H9 (cell line): ENCODE measurements around the gene CDC14A. TPM values are rescaled to one million over a fixed set of nuclear protein-coding genes. Genes with fewer than 3 reads are reported as not detected.

Experiments used
- DNase-seq: peaks from one replicate; pipeline ENCODE4 v3.0.0-alpha.2; 2017
- H2AFZ ChIP-seq: one replicate; pipeline ENCODE4 v1.6.1; 2013; ENCODE audit warnings: mild to moderate bottlenecking, low read length, control low read depth, moderate library complexity
- H2AK5ac ChIP-seq: 2 replicates; pipeline ENCODE4 v1.6.1; 2013; ENCODE audit warnings: low read length, control low read depth, mixed read lengths; ENCODE audit not compliant: insufficient read length
- H2BK120ac ChIP-seq: one replicate; pipeline ENCODE4 v1.6.1; 2013; ENCODE audit warnings: low read depth, mild to moderate bottlenecking, low read length, control low read depth, inconsistent platforms; ENCODE audit not compliant: poor library complexity, severe bottlenecking
- H2BK12ac ChIP-seq: 2 replicates; pipeline ENCODE4 v1.6.1; 2013; ENCODE audit warnings: low read length, control low read depth, mixed read lengths, low read depth; ENCODE audit not compliant: insufficient read length
- H2BK15ac ChIP-seq: 2 replicates; pipeline ENCODE4 v1.6.1; 2013; ENCODE audit warnings: low read depth, low read length, control low read depth
- H2BK20ac ChIP-seq: one replicate; pipeline ENCODE4 v1.6.1; 2013; ENCODE audit warnings: low read depth, mild to moderate bottlenecking, low read length, control low read depth, inconsistent platforms; ENCODE audit not compliant: poor library complexity, severe bottlenecking
- H2BK5ac ChIP-seq: 2 replicates; pipeline ENCODE4 v1.6.1; 2013; ENCODE audit warnings: low read length, control low read depth, mixed read lengths; ENCODE audit not compliant: insufficient read length
- H3K14ac ChIP-seq: 2 replicates; pipeline ENCODE4 v1.6.1; 2013; ENCODE audit warnings: low read length, control low read depth; ENCODE audit not compliant: insufficient read depth
- H3K18ac ChIP-seq: 2 replicates; pipeline ENCODE4 v1.6.1; 2013; ENCODE audit warnings: low read depth, mild to moderate bottlenecking, mixed read lengths, low read length, control low read depth; ENCODE audit not compliant: insufficient read length
- H3K23ac ChIP-seq: 2 replicates; pipeline ENCODE4 v1.6.1; 2013; ENCODE audit warnings: low read length, control low read depth, mixed read lengths, low read depth; ENCODE audit not compliant: insufficient read length
- H3K23me2 ChIP-seq: 2 replicates; pipeline ENCODE4 v1.6.1; 2013; ENCODE audit warnings: low read depth, mild to moderate bottlenecking, mixed read lengths, low read length, control low read depth; ENCODE audit not compliant: insufficient read length, poor library complexity, severe bottlenecking
- H3K27ac ChIP-seq: 2 replicates; pipeline ENCODE4 v1.5.1; 2013; ENCODE audit warnings: low read length, control low read depth, mixed read lengths, low read depth; ENCODE audit not compliant: insufficient read length
- H3K27me3 ChIP-seq: 2 replicates; pipeline ENCODE4 v1.6.1; 2013; ENCODE audit warnings: low read length, control low read depth, inconsistent platforms; ENCODE audit not compliant: insufficient read depth
- H3K4ac ChIP-seq: 2 replicates; pipeline ENCODE4 v1.6.1; 2013; ENCODE audit warnings: low read depth, mild to moderate bottlenecking, control low read depth, inconsistent platforms, low read length, moderate library complexity
- H3K4me1 ChIP-seq: 2 replicates; pipeline ENCODE4 v1.6.1; 2013; ENCODE audit warnings: low read length, control low read depth, inconsistent platforms; ENCODE audit not compliant: insufficient read depth
- H3K4me2 ChIP-seq: 2 replicates; pipeline ENCODE4 v1.6.1; 2013; ENCODE audit warnings: low read length, control low read depth, mixed read lengths; ENCODE audit not compliant: insufficient read length, insufficient read depth
- H3K56ac ChIP-seq: 2 replicates; pipeline ENCODE4 v1.6.1; 2013; ENCODE audit warnings: low read depth, mild to moderate bottlenecking, mixed read lengths, low read length, control low read depth; ENCODE audit not compliant: insufficient read length
- H3K79me1 ChIP-seq: 2 replicates; pipeline ENCODE4 v1.6.1; 2013; ENCODE audit warnings: low read depth, mild to moderate bottlenecking, moderate library complexity, low read length, control low read depth, inconsistent platforms; ENCODE audit not compliant: insufficient read depth, poor library complexity, severe bottlenecking
- H3K79me2 ChIP-seq: 2 replicates; pipeline ENCODE4 v1.6.1; 2013; ENCODE audit warnings: low read length, control low read depth, inconsistent platforms; ENCODE audit not compliant: insufficient read depth
- H3K9ac ChIP-seq: 2 replicates; pipeline ENCODE4 v1.6.1; 2013; ENCODE audit warnings: low read length, control low read depth, mixed read lengths; ENCODE audit not compliant: insufficient read length; ENCODE audit errors: extremely low read depth
- H3K9me3 ChIP-seq: one replicate; pipeline ENCODE4 v1.6.1; 2013; ENCODE audit warnings: low read depth, low read length, inconsistent platforms; ENCODE audit not compliant: control insufficient read depth
- H3T11ph ChIP-seq: one replicate; pipeline ENCODE4 v1.6.1; 2013; ENCODE audit warnings: mild to moderate bottlenecking, low read length, control low read depth, inconsistent platforms
- H4K20me1 ChIP-seq: one replicate; pipeline ENCODE4 v1.6.1; 2013; ENCODE audit not compliant: control insufficient read depth, insufficient read length, insufficient read depth
- H4K5ac ChIP-seq: 2 replicates; pipeline ENCODE4 v1.6.1; 2013; ENCODE audit warnings: low read depth, mild to moderate bottlenecking, mixed read lengths, low read length, control low read depth; ENCODE audit not compliant: insufficient read length
- H4K8ac ChIP-seq: replicated peaks from 2 replicates; pipeline ENCODE4 v1.6.1; 2013; ENCODE audit warnings: low read length, control low read depth, mixed read lengths, low read depth; ENCODE audit not compliant: insufficient read length
- H4K91ac ChIP-seq: 2 replicates; pipeline ENCODE4 v1.6.1; 2013; ENCODE audit warnings: low read depth, mild to moderate bottlenecking, moderate library complexity, mixed read lengths, low read length, control low read depth; ENCODE audit not compliant: insufficient read length
- H3K27ac Mint-ChIP-seq, 3 experiments: 2 replicates in 2 of 3; 3 replicates in 1 of 3; pipeline ENCODE4 v1.8.0; 2020 to 2021; ENCODE audit warnings: mixed read lengths in 3 of 3, mild to moderate bottlenecking in 1 of 3, moderate library complexity in 1 of 3
- H3K27me3 Mint-ChIP-seq: 2 replicates; pipeline ENCODE4 v1.8.0; 2021; ENCODE audit warnings: low read depth, mild to moderate bottlenecking, moderate library complexity, mixed read lengths
- H3K36me3 Mint-ChIP-seq, 3 experiments: 2 replicates in 2 of 3; 3 replicates in 1 of 3; pipeline ENCODE4 v1.8.0; 2020 to 2021; ENCODE audit warnings: low read depth in 3 of 3, mixed read lengths in 3 of 3; ENCODE audit not compliant: insufficient read depth in 1 of 3
- H3K4me1 Mint-ChIP-seq, 2 experiments: 2 replicates each; pipeline ENCODE4 v1.8.0; 2020; ENCODE audit warnings: mixed read lengths in 2 of 2
- H3K4me3 Mint-ChIP-seq, 2 experiments: 2 replicates in 1 of 2; 3 replicates in 1 of 2; pipeline ENCODE4 v1.8.0; 2020 to 2021; ENCODE audit warnings: mild to moderate bottlenecking in 2 of 2, mixed read lengths in 2 of 2, moderate library complexity in 1 of 2
- H3K9me3 Mint-ChIP-seq, 2 experiments: 2 replicates in 1 of 2; 3 replicates in 1 of 2; pipeline ENCODE4 v1.8.0; 2020; ENCODE audit warnings: mild to moderate bottlenecking in 2 of 2, mixed read lengths in 2 of 2, moderate library complexity in 1 of 2
- CTCF ChIP-seq: fragments of 200-600 bp; sonication (generic); conservative IDR thresholded peaks from 3 replicates; pipeline ENCODE4 v1.8.0; 2021; ENCODE audit warnings: antibody characterized with exemption, mild to moderate bottlenecking
- WGBS: extraction: QIAGEN DNeasy Blood & Tissue Kit; methylation state at CpG from one replicate; pipeline ENCODE4 v1.1.7; 2013; ENCODE audit warnings: missing lambda C conversion rate, low lambda C conversion rate, mixed read lengths; ENCODE audit not compliant: insufficient read length; ENCODE audit errors: extremely low coverage; 5-methylcytosine and 5-hydroxymethylcytosine counted together
- total RNA-seq: library from RNA; stranded (reverse); gene quantifications from 2 replicates; pipeline ENCODE4 v1.2.1, GENCODE V29; 2021

Gene CDC14A
- total RNA-seq, 1 experiment from 2014 or later = 8.9 TPM

DNA sequence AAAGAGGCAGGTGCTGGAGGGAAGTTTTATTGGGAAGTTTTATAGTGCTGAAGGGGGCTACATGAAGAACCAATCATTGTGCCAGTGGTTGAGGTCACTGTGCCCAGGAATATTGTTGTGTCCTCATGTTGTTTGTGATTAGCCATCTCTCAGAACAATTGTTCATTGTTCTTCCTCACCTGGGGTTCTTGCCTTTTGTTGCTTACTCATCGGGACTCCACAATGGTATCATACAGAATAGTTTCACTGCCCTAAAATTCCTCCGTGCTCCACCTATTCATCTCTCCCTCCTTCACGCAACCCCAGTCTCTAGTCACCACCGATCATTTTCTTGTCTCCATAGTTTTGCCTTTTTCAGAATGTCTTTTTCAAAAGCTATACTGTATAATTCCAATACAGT is 38.9 kb upstream of the CDC14A start:
- no CpG with 5 or more reads among the region's 4 CpGs for WGBS
- no peak overlapping the region for H3K9ac ChIP-seq

More for the DNA sequence above, 38.9 kb upstream of the CDC14A start:
- H3K56ac ChIP-seq = no peak overlapping the region
- no peaks in the 10 kb centered on the region for H3K27me3 ChIP-seq
- no peak overlapping the region for H4K8ac ChIP-seq
- no peak overlapping the region for H3K27ac ChIP-seq
- H4K5ac ChIP-seq = no peak overlapping the region
- no peak overlapping the region for H2AFZ ChIP-seq
- H4K20me1 ChIP-seq = no peaks in the 10 kb centered on the region
- no peak overlapping the region for H2BK120ac ChIP-seq
- no peak overlapping the region for H2AK5ac ChIP-seq
- peaks cover 12% of the 10 kb centered on the region for H3K9me3 ChIP-seq
- peaks cover 5 to 16% (median 10%) of the 10 kb centered on the region in 3 experiments; a peak in 5 of 7 replicates for H3K36me3 Mint-ChIP-seq
- no peak overlapping the region for H2BK5ac ChIP-seq
- H3K18ac ChIP-seq = no peak overlapping the region
- H3K79me2 ChIP-seq = no peaks in the 10 kb centered on the region
- H3K4ac ChIP-seq = no peak overlapping the region
- no peak overlapping the region for H4K91ac ChIP-seq
- no peaks in the 10 kb centered on the region for H3K23me2 ChIP-seq
- H3K4me2 ChIP-seq = no peak overlapping the region
- H3K27me3 Mint-ChIP-seq = no peaks in the 10 kb centered on the region
- no peak for DNase-seq
- H2BK20ac ChIP-seq = no peak overlapping the region
- peaks cover 8% of the 10 kb centered on the region in 2 experiments for H3K4me1 Mint-ChIP-seq
- H3T11ph ChIP-seq = no peak overlapping the region
- TF ChIP-seq CTCF = no peak
- no peaks in the 10 kb centered on the region for H3K79me1 ChIP-seq
- H3K9me3 Mint-ChIP-seq = peaks cover 15 to 16% of the 10 kb centered on the region in 2 experiments
- H3K4me1 ChIP-seq = peaks cover 2% of the 10 kb centered on the region; the same call in 1 of the 2 replicates
- H3K14ac ChIP-seq = no peak overlapping the region
- no peak overlapping the region for H3K4me3 Mint-ChIP-seq
- no peak overlapping the region; a peak in 1 of 7 replicates for H3K27ac Mint-ChIP-seq
- no peak overlapping the region for H2BK12ac ChIP-seq
- no peak overlapping the region for H3K23ac ChIP-seq
- H2BK15ac ChIP-seq = no peak overlapping the region; the same call in 1 of the 2 replicates
